Thyroid gland (tissue), 4 donors: ENCODE results near the gene MRC2. TPM values are rescaled to one million over a fixed set of nuclear protein-coding genes. Genes with fewer than 3 reads are reported as not detected.

ENCODE experiments used
- DNase-seq, 2 donors: peaks; one replicate each; pipeline ENCODE4 v3.0.0-alpha.2; 2019
- H3K27ac ChIP-seq, 3 donors: fragments of 200-600 bp; sonication (generic); 1 replicate in 2 of 3; 2 replicates in 1 of 3; pipeline ENCODE4 v1.5.1; 2016 to 2019; ENCODE audit warnings: mild to moderate bottlenecking in 1 of 3, moderate library complexity in 1 of 3
- H3K27me3 ChIP-seq: fragments of 200-600 bp; sonication (generic); one replicate; pipeline ENCODE4 v1.5.1; 2019
- H3K36me3 ChIP-seq, 2 donors: fragments of 200-600 bp; sonication (generic); one replicate each; pipeline ENCODE4 v1.5.1; 2016 to 2019
- H3K4me1 ChIP-seq, 2 donors: fragments of 200-600 bp; sonication (generic); one replicate each; pipeline ENCODE4 v1.5.1; 2017 to 2019
- H3K4me3 ChIP-seq, 3 donors: fragments of 200-600 bp; sonication (generic); replicated peaks in 1 of 3; 1 replicate in 2 of 3; 2 replicates in 1 of 3; pipeline ENCODE4 v1.5.1; 2016; ENCODE audit warnings: mild to moderate bottlenecking in 1 of 3
- H3K9me3 ChIP-seq: fragments of 200-600 bp; sonication (generic); one replicate; pipeline ENCODE4 v1.5.1; 2017
- POLR2A ChIP-seq, 2 donors: fragments of 450-650 bp; IDR thresholded peaks; one replicate each; pipeline ENCODE4 v1.6.1; 2017; ENCODE audit warnings: antibody characterized with exemption in 2 of 2, mild to moderate bottlenecking in 2 of 2, moderate library complexity in 1 of 2
- WGBS, 2 donors: methylation state at CpG; one replicate each; pipeline ENCODE4 v1.1.5; 2017; 5-methylcytosine and 5-hydroxymethylcytosine counted together
- intact Hi-C: fragments of 100-400 bp; cut with DNase I; formaldehyde crosslinking; loops from one replicate; pipeline ENCODE4 v1.15.1; 2023
- total RNA-seq, 4 donors: library from RNA; depleted of rRNA; stranded (reverse); fragments of >200 nt; gene quantifications; one replicate each; pipeline ENCODE4 v1.2.3, GENCODE V29; 2016
- TF ChIP-seq, protein P1 (sequence below), 6 experiments: fragments of 200-600 bp in 3 of 6; fragments of 450-650 bp in 3 of 6; sonication (generic) in 3 of 6; IDR thresholded peaks; one replicate each; pipeline ENCODE4 v1.5.1; 2016 to 2019; ENCODE audit warnings: antibody characterized with exemption in 6 of 6, mild to moderate bottlenecking in 2 of 6, inconsistent platforms in 1 of 6, moderate library complexity in 1 of 6

MRC2 gene
- total RNA-seq, 4 donors from 2014 or later, result 7.9 to 15.2 (median 10.9) TPM

DNA sequence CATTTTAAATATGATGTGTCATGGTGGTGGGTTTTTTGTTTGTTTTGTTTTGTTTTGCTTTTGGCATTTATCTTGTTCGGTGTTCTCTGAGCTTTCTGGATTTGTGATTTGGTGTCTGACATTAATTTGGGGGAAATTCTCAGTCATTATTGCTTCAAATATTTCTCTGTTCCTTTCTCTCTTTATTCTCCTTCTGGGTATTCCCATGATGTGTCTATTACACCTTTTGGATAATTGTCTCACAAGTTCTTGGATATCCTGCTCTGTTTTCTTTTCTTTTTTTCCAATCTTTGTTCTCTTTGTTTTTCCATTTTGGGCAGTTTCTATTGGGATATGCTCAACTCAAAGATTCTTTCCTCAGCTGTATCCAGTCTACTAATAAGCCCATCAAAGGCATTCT lies 92.1 kb downstream of the MRC2 start:
- Histone ChIP-seq H3K9me3 (no peaks in the 10 kb centered on the region), H3K27ac (no peak overlapping the region), H3K4me1 (no peaks in the 10 kb centered on the region), H3K27me3 (no peaks in the 10 kb centered on the region), H3K4me3 (no peak overlapping the region), H3K36me3 (no peaks in the 10 kb centered on the region)
- TF ChIP-seq, protein P1, sequence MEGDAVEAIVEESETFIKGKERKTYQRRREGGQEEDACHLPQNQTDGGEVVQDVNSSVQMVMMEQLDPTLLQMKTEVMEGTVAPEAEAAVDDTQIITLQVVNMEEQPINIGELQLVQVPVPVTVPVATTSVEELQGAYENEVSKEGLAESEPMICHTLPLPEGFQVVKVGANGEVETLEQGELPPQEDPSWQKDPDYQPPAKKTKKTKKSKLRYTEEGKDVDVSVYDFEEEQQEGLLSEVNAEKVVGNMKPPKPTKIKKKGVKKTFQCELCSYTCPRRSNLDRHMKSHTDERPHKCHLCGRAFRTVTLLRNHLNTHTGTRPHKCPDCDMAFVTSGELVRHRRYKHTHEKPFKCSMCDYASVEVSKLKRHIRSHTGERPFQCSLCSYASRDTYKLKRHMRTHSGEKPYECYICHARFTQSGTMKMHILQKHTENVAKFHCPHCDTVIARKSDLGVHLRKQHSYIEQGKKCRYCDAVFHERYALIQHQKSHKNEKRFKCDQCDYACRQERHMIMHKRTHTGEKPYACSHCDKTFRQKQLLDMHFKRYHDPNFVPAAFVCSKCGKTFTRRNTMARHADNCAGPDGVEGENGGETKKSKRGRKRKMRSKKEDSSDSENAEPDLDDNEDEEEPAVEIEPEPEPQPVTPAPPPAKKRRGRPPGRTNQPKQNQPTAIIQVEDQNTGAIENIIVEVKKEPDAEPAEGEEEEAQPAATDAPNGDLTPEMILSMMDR (IDR thresholded peaks at IDR 0.05), result no peak
- TF ChIP-seq POLR2A (IDR thresholded peaks at IDR 0.05), result no peak
- intact Hi-C loops, result no loop called here
- DNase-seq, result no peak
- WGBS, 2 donors, result 97% methylated on average over 1 of the region's 1 CpG

DNA sequence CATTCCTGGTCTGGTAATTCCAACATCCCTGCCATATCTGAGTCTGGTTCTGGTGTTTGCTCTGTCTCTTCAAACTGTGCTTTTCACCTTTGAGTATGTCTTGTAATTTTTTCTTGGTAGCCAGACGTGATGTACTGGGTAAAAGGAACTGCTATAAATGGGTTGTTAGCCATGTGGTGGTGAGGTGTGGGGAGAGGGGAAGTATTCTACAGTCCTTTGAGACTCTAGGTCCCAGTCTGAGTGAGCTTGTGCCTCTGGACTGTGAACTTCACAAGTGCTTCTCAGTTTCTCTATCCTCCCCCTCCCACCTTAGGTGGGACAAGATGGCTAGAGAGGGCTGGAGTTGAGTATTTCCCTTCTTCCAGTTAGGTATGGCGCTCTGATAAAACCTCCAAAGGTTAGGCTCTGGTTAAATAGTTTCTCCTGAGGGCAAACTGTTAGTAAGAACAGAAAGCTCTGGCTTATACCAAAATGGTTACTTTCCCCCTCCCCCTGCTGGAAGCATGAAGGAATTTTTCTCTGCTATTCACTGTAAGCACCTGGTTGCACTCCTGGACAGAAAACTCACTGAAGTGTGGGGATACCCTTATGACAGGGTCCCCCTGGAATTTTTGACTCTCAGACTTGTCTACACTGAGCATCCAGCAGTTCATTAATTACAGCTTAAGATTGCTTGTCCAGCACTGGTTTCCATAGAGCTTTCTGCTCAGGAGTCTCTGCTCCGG lies 92.8 kb downstream of the MRC2 start:
- DNase-seq, result no peak

DNA sequence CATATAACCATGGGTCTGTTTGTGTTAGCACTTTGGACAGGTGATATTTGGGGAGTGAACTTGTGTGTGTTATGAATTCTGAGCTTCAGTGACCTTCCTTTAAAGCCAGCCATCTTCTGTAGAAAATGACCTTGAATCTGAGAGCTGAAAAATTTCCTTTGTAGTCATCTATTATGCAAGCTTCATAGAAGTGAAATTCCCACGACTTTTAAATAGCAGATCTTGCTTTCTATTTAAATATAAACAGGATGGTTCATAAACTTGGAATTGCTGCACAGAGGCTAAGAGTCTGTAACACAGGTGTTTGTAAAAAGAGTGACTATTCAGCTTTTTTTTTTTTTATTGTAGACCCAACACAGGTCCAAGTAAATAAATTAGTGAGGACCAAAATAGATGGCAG lies 95.2 kb downstream of the MRC2 start:
- intact Hi-C loops, result no loop called here
- H3K4me1 ChIP-seq, result no peaks in the 10 kb centered on the region
- H3K27ac ChIP-seq, result no peak overlapping the region
- H3K4me3 ChIP-seq, result no peak overlapping the region
- DNase-seq, result no peak
- 59 to 65% methylated on average over 1 of the region's 1 CpG for WGBS, 2 donors
- TF ChIP-seq, protein P1 (IDR thresholded peaks at IDR 0.05), result no peak
- no peaks in the 10 kb centered on the region for H3K27me3 ChIP-seq
- H3K36me3 ChIP-seq, result no peaks in the 10 kb centered on the region
- no peaks in the 10 kb centered on the region for H3K9me3 ChIP-seq

More for the DNA sequence above, 92.8 kb downstream of the MRC2 start:
- WGBS, 2 donors, result 78 to 80% methylated on average over 3 of the region's 3 CpGs
- Histone ChIP-seq H3K9me3 (no peaks in the 10 kb centered on the region), H3K27ac (no peak overlapping the region), H3K4me3 (no peak overlapping the region), H3K36me3 (no peaks in the 10 kb centered on the region), H3K4me1 (no peaks in the 10 kb centered on the region), H3K27me3 (no peaks in the 10 kb centered on the region)
- TF ChIP-seq, protein P1 (IDR thresholded peaks at IDR 0.05), result peak in 2 of 6 experiments; percentile 8 to 19
- TF ChIP-seq POLR2A (IDR thresholded peaks at IDR 0.05), result no peak
- intact Hi-C loops, result no loop called here

DNA sequence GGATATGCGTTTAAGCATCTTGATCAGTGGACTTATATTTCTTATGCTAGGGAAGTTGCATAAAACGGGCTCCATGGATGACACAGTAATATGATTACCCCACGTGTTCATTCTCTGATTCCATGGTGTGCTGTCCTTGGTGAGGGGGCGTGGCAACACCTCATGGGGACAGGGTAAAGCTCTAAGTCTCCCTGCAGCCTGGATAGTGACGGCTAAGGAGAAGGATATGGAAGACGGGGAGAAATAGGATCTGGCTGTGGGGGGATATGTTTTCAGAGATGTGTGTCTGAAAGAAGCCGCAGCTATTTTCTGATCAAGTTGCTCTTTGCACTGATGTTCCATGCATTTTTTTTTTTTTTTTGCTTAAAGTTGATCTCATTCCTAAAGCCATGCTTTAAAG lies 96.4 kb downstream of the MRC2 start:
- no peaks in the 10 kb centered on the region for H3K27me3 ChIP-seq
- no peak overlapping the region for H3K27ac ChIP-seq
- no peaks in the 10 kb centered on the region for H3K36me3 ChIP-seq
- H3K4me3 ChIP-seq, result no peak overlapping the region
- no peak for TF ChIP-seq POLR2A (IDR thresholded peaks at IDR 0.05)
- TF ChIP-seq, protein P1 (IDR thresholded peaks at IDR 0.05), result no peak
- intact Hi-C loops, result no loop called here
- no peaks in the 10 kb centered on the region for H3K4me1 ChIP-seq
- DNase-seq, result no peak
- H3K9me3 ChIP-seq, result no peaks in the 10 kb centered on the region
- WGBS, 2 donors, result 67 to 75% methylated on average over 7 of the region's 7 CpGs

DNA sequence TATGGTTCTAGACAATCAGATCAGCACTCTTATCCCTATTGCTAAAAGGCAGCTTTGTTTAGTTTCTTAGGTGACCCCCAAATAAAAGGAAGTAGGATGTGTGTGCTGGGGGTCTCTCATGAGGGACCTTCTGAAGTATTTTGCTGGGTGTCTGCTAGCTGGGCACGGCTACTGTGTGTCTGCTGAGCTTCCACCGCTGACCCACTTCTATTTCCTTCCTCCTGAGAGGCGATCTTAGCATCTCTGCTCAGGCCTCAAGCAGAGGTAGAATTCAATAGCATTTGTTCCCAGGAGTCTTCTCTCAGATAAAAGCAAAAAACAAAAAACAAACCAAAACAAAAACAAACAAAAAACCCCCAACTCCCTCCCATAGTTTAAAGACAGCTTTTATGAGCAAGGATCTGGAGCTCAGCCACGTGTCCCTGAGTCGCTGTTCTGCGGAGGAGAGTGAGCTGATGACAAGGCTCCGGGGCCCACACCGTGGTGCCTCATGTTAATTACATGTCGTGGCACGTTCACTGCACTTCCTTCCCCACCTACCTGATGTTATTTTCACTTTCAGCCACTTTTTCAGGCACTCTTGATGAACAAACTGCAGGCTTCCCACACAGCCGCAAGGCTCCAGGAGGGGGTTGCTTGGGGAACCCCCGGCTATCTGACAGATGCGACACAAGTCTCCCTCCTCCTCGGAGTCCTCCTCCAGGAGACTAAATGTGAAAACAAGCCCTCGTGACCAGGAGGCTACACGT lies 97.1 kb downstream of the MRC2 start:
- no peak overlapping the region for H3K27ac ChIP-seq
- H3K4me1 ChIP-seq, result no peaks in the 10 kb centered on the region
- DNase-seq, result no peak
- TF ChIP-seq, protein P1 (IDR thresholded peaks at IDR 0.05), result no peak
- TF ChIP-seq POLR2A (IDR thresholded peaks at IDR 0.05), result no peak
- no peaks in the 10 kb centered on the region for H3K27me3 ChIP-seq
- no peak overlapping the region for H3K4me3 ChIP-seq
- intact Hi-C loops, result no loop called here
- no peaks in the 10 kb centered on the region for H3K36me3 ChIP-seq
- no peaks in the 10 kb centered on the region for H3K9me3 ChIP-seq
- WGBS, 2 donors, result 59 to 61% methylated on average over 16 of the region's 16 CpGs
